Neural progenitor cell (in vitro differentiated cells): ENCODE data around the gene GPI. TPM values are rescaled to one million over a fixed set of nuclear protein-coding genes. Genes with fewer than 3 reads are reported as not detected.

ENCODE experiments used
- DNase-seq: peaks from one replicate; pipeline ENCODE4 v3.0.0-alpha.2; 2016; ENCODE audit warnings: low spot score
- H2AFZ ChIP-seq: fragments of 200-600 bp; sonication (generic); replicated peaks from 2 replicates; pipeline ENCODE4 v1.6.1; 2016; ENCODE audit warnings: antibody characterized with exemption
- H3F3A ChIP-seq: fragments of 200-600 bp; sonication (generic); 2 replicates; pipeline ENCODE4 v1.6.1; 2016; ENCODE audit warnings: antibody characterized with exemption, low read depth
- H3K27ac ChIP-seq: fragments of 200-600 bp; sonication (generic); 2 replicates; pipeline ENCODE4 v1.5.1; 2016; ENCODE audit warnings: mild to moderate bottlenecking
- H3K27me3 ChIP-seq: fragments of 200-600 bp; sonication (generic); 2 replicates; pipeline ENCODE4 v1.6.1; 2016; ENCODE audit warnings: mild to moderate bottlenecking, moderate library complexity
- H3K36me3 ChIP-seq: fragments of 200-600 bp; sonication (generic); 2 replicates; pipeline ENCODE4 v1.5.1; 2016
- H3K4me1 ChIP-seq: fragments of 200-600 bp; sonication (generic); 2 replicates; pipeline ENCODE4 v1.6.1; 2016; ENCODE audit warnings: mixed run types
- H3K4me2 ChIP-seq: fragments of 200-600 bp; sonication (generic); 2 replicates; pipeline ENCODE4 v1.6.1; 2016
- H3K4me3 ChIP-seq: fragments of 200-600 bp; sonication (generic); 2 replicates; pipeline ENCODE4 v1.5.1; 2016
- H3K79me2 ChIP-seq: fragments of 200-600 bp; sonication (generic); 2 replicates; pipeline ENCODE4 v1.6.1; 2016; ENCODE audit warnings: low read depth
- H3K9ac ChIP-seq: fragments of 200-600 bp; sonication (generic); 2 replicates; pipeline ENCODE4 v1.6.1; 2016
- H3K9me3 ChIP-seq: fragments of 200-600 bp; sonication (generic); 2 replicates; pipeline ENCODE4 v1.5.1; 2016; ENCODE audit warnings: low read depth
- H4K20me1 ChIP-seq: fragments of 200-600 bp; sonication (generic); 2 replicates; pipeline ENCODE4 v1.6.1; 2016; ENCODE audit warnings: low read depth
- H3K27ac Mint-ChIP-seq: 3 replicates; pipeline ENCODE4 v1.8.0; 2021; ENCODE audit warnings: mixed read lengths
- H3K27me3 Mint-ChIP-seq: 2 replicates; pipeline ENCODE4 v1.8.0; 2022; ENCODE audit warnings: low read depth, mild to moderate bottlenecking, inconsistent platforms, moderate library complexity, mixed read lengths; ENCODE audit not compliant: insufficient read depth
- H3K36me3 Mint-ChIP-seq: 3 replicates; pipeline ENCODE4 v1.8.0; 2021; ENCODE audit warnings: mixed read lengths
- H3K4me1 Mint-ChIP-seq: 3 replicates; pipeline ENCODE4 v1.8.0; 2021; ENCODE audit warnings: mixed read lengths
- H3K4me3 Mint-ChIP-seq: 3 replicates; pipeline ENCODE4 v1.8.0; 2021; ENCODE audit warnings: mild to moderate bottlenecking, moderate library complexity, mixed read lengths
- H3K9me3 Mint-ChIP-seq: 3 replicates; pipeline ENCODE4 v1.8.0; 2020; ENCODE audit warnings: mixed read lengths
- CTCF ChIP-seq: fragments of 200-600 bp; sonication (generic); IDR thresholded peaks from 2 replicates; pipeline ENCODE4 v1.5.1; 2017; ENCODE audit warnings: antibody characterized with exemption, mild to moderate bottlenecking
- EZH2 ChIP-seq: fragments of 200-600 bp; sonication (generic); IDR thresholded peaks from 2 replicates; pipeline ENCODE4 v1.6.1; 2017; ENCODE audit warnings: antibody characterized with exemption, mild to moderate bottlenecking, moderate library complexity
- EZH2phosphoT487 ChIP-seq: fragments of 200-600 bp; sonication (generic); IDR thresholded peaks from 2 replicates; pipeline ENCODE4 v1.6.1; 2017; ENCODE audit warnings: antibody characterized with exemption
- total RNA-seq: library from RNA; depleted of rRNA; stranded (reverse); fragments of >200 nt; gene quantifications from 2 replicates; pipeline ENCODE4 v1.2.3, GENCODE V29; 2015; ENCODE audit warnings: low replicate concordance

GPI gene
- total RNA-seq, 1 donor from 2014 or later, result 109 TPM

GRCh38 chr19:34436716-34437115 is 71.7 kb downstream of the GPI start:
- Mint-ChIP-seq H3K9me3 (no peaks in the 10 kb centered on the region), H3K27me3 (no peaks in the 10 kb centered on the region), H3K36me3 (peaks cover 38% of the 10 kb centered on the region), H3K27ac (no peak overlapping the region), H3K4me3 (no peak overlapping the region), H3K4me1 (peaks cover 2% of the 10 kb centered on the region)
- Histone ChIP-seq H3K9me3 (no peaks in the 10 kb centered on the region), H3K79me2 (peaks cover 100% of the 10 kb centered on the region), H2AFZ (no peak overlapping the region), H3K4me3 (no peak overlapping the region), H4K20me1 (peaks cover 66% of the 10 kb centered on the region), H3K36me3 (peaks cover 19% of the 10 kb centered on the region), H3K27me3 (no peaks in the 10 kb centered on the region), H3K9ac (no peak overlapping the region), H3F3A (peaks cover 3% of the 10 kb centered on the region), H3K27ac (no peak overlapping the region), H3K4me2 (no peak overlapping the region), H3K4me1 (peaks cover 2% of the 10 kb centered on the region)
- no peak for DNase-seq
- TF ChIP-seq EZH2 (no peak), EZH2phosphoT487 (no peak), CTCF (no peak)

GRCh38 chr19:34448191-34448590 is 83.2 kb downstream of the GPI start:
- DNase-seq, result no peak
- H3K27ac Mint-ChIP-seq, result no peak overlapping the region
- H3K36me3 ChIP-seq, result peaks cover 60% of the 10 kb centered on the region

More at GRCh38 chr19:34448191-34448590, 83.2 kb downstream of the GPI start:
- Mint-ChIP-seq H3K9me3 (no peaks in the 10 kb centered on the region), H3K36me3 (peaks cover 46% of the 10 kb centered on the region), H3K27me3 (no peaks in the 10 kb centered on the region), H3K4me3 (no peak overlapping the region), H3K4me1 (no peaks in the 10 kb centered on the region)
- Histone ChIP-seq H2AFZ (no peak overlapping the region), H3K9me3 (no peaks in the 10 kb centered on the region), H3K27me3 (no peaks in the 10 kb centered on the region), H3F3A (peaks cover 20% of the 10 kb centered on the region), H3K9ac (no peak overlapping the region), H3K4me1 (no peaks in the 10 kb centered on the region), H3K27ac (no peak overlapping the region), H4K20me1 (peaks cover 46% of the 10 kb centered on the region), H3K4me2 (no peak overlapping the region), H3K4me3 (no peak overlapping the region), H3K79me2 (peaks cover 51% of the 10 kb centered on the region)
- TF ChIP-seq EZH2phosphoT487, result no peak
- TF ChIP-seq CTCF, result no peak
- no peak for TF ChIP-seq EZH2

Other genes starting within 250 kb of the GPI start
- 152 and 157 TPM in 2 replicates for gene LSM14A, start 192.7 kb upstream of the GPI start, total RNA-seq
- 27.7 and 69.8 TPM in 2 replicates for gene GARRE1, start 110.6 kb upstream of the GPI start, total RNA-seq
- gene PDCD2L, start 39.2 kb downstream of the GPI start, total RNA-seq, result 15.2 and 26.9 TPM in 2 replicates
- 305 and 373 TPM in 2 replicates for gene UBA2, start 63.2 kb downstream of the GPI start, total RNA-seq
- 28.2 and 35.4 TPM in 2 replicates for gene WTIP, start 116.6 kb downstream of the GPI start, total RNA-seq